H9 (cell line): ENCODE measurements around the gene DMRTB1. TPM values are rescaled to one million over a fixed set of nuclear protein-coding genes. Genes with fewer than 3 reads are reported as not detected.

Source experiments
- DNase-seq: peaks from one replicate; pipeline ENCODE4 v3.0.0-alpha.2; 2017
- H2AFZ ChIP-seq: one replicate; pipeline ENCODE4 v1.6.1; 2013; ENCODE audit warnings: mild to moderate bottlenecking, low read length, control low read depth, moderate library complexity
- H2AK5ac ChIP-seq: 2 replicates; pipeline ENCODE4 v1.6.1; 2013; ENCODE audit warnings: low read length, control low read depth, mixed read lengths; ENCODE audit not compliant: insufficient read length
- H2BK120ac ChIP-seq: one replicate; pipeline ENCODE4 v1.6.1; 2013; ENCODE audit warnings: low read depth, mild to moderate bottlenecking, low read length, control low read depth, inconsistent platforms; ENCODE audit not compliant: poor library complexity, severe bottlenecking
- H2BK12ac ChIP-seq: 2 replicates; pipeline ENCODE4 v1.6.1; 2013; ENCODE audit warnings: low read length, control low read depth, mixed read lengths, low read depth; ENCODE audit not compliant: insufficient read length
- H2BK15ac ChIP-seq: 2 replicates; pipeline ENCODE4 v1.6.1; 2013; ENCODE audit warnings: low read depth, low read length, control low read depth
- H2BK20ac ChIP-seq: one replicate; pipeline ENCODE4 v1.6.1; 2013; ENCODE audit warnings: low read depth, mild to moderate bottlenecking, low read length, control low read depth, inconsistent platforms; ENCODE audit not compliant: poor library complexity, severe bottlenecking
- H2BK5ac ChIP-seq: 2 replicates; pipeline ENCODE4 v1.6.1; 2013; ENCODE audit warnings: low read length, control low read depth, mixed read lengths; ENCODE audit not compliant: insufficient read length
- H3K14ac ChIP-seq: 2 replicates; pipeline ENCODE4 v1.6.1; 2013; ENCODE audit warnings: low read length, control low read depth; ENCODE audit not compliant: insufficient read depth
- H3K18ac ChIP-seq: 2 replicates; pipeline ENCODE4 v1.6.1; 2013; ENCODE audit warnings: low read depth, mild to moderate bottlenecking, mixed read lengths, low read length, control low read depth; ENCODE audit not compliant: insufficient read length
- H3K23ac ChIP-seq: 2 replicates; pipeline ENCODE4 v1.6.1; 2013; ENCODE audit warnings: low read length, control low read depth, mixed read lengths, low read depth; ENCODE audit not compliant: insufficient read length
- H3K23me2 ChIP-seq: 2 replicates; pipeline ENCODE4 v1.6.1; 2013; ENCODE audit warnings: low read depth, mild to moderate bottlenecking, mixed read lengths, low read length, control low read depth; ENCODE audit not compliant: insufficient read length, poor library complexity, severe bottlenecking
- H3K27ac ChIP-seq: 2 replicates; pipeline ENCODE4 v1.5.1; 2013; ENCODE audit warnings: low read length, control low read depth, mixed read lengths, low read depth; ENCODE audit not compliant: insufficient read length
- H3K27me3 ChIP-seq: 2 replicates; pipeline ENCODE4 v1.6.1; 2013; ENCODE audit warnings: low read length, control low read depth, inconsistent platforms; ENCODE audit not compliant: insufficient read depth
- H3K4ac ChIP-seq: 2 replicates; pipeline ENCODE4 v1.6.1; 2013; ENCODE audit warnings: low read depth, mild to moderate bottlenecking, control low read depth, inconsistent platforms, low read length, moderate library complexity
- H3K4me1 ChIP-seq: 2 replicates; pipeline ENCODE4 v1.6.1; 2013; ENCODE audit warnings: low read length, control low read depth, inconsistent platforms; ENCODE audit not compliant: insufficient read depth
- H3K4me2 ChIP-seq: 2 replicates; pipeline ENCODE4 v1.6.1; 2013; ENCODE audit warnings: low read length, control low read depth, mixed read lengths; ENCODE audit not compliant: insufficient read length, insufficient read depth
- H3K56ac ChIP-seq: 2 replicates; pipeline ENCODE4 v1.6.1; 2013; ENCODE audit warnings: low read depth, mild to moderate bottlenecking, mixed read lengths, low read length, control low read depth; ENCODE audit not compliant: insufficient read length
- H3K79me1 ChIP-seq: 2 replicates; pipeline ENCODE4 v1.6.1; 2013; ENCODE audit warnings: low read depth, mild to moderate bottlenecking, moderate library complexity, low read length, control low read depth, inconsistent platforms; ENCODE audit not compliant: insufficient read depth, poor library complexity, severe bottlenecking
- H3K79me2 ChIP-seq: 2 replicates; pipeline ENCODE4 v1.6.1; 2013; ENCODE audit warnings: low read length, control low read depth, inconsistent platforms; ENCODE audit not compliant: insufficient read depth
- H3K9ac ChIP-seq: 2 replicates; pipeline ENCODE4 v1.6.1; 2013; ENCODE audit warnings: low read length, control low read depth, mixed read lengths; ENCODE audit not compliant: insufficient read length; ENCODE audit errors: extremely low read depth
- H3K9me3 ChIP-seq: one replicate; pipeline ENCODE4 v1.6.1; 2013; ENCODE audit warnings: low read depth, low read length, inconsistent platforms; ENCODE audit not compliant: control insufficient read depth
- H3T11ph ChIP-seq: one replicate; pipeline ENCODE4 v1.6.1; 2013; ENCODE audit warnings: mild to moderate bottlenecking, low read length, control low read depth, inconsistent platforms
- H4K20me1 ChIP-seq: one replicate; pipeline ENCODE4 v1.6.1; 2013; ENCODE audit not compliant: control insufficient read depth, insufficient read length, insufficient read depth
- H4K5ac ChIP-seq: 2 replicates; pipeline ENCODE4 v1.6.1; 2013; ENCODE audit warnings: low read depth, mild to moderate bottlenecking, mixed read lengths, low read length, control low read depth; ENCODE audit not compliant: insufficient read length
- H4K8ac ChIP-seq: replicated peaks from 2 replicates; pipeline ENCODE4 v1.6.1; 2013; ENCODE audit warnings: low read length, control low read depth, mixed read lengths, low read depth; ENCODE audit not compliant: insufficient read length
- H4K91ac ChIP-seq: 2 replicates; pipeline ENCODE4 v1.6.1; 2013; ENCODE audit warnings: low read depth, mild to moderate bottlenecking, moderate library complexity, mixed read lengths, low read length, control low read depth; ENCODE audit not compliant: insufficient read length
- H3K27ac Mint-ChIP-seq, 3 experiments: 2 replicates in 2 of 3; 3 replicates in 1 of 3; pipeline ENCODE4 v1.8.0; 2020 to 2021; ENCODE audit warnings: mixed read lengths in 3 of 3, mild to moderate bottlenecking in 1 of 3, moderate library complexity in 1 of 3
- H3K27me3 Mint-ChIP-seq: 2 replicates; pipeline ENCODE4 v1.8.0; 2021; ENCODE audit warnings: low read depth, mild to moderate bottlenecking, moderate library complexity, mixed read lengths
- H3K36me3 Mint-ChIP-seq, 3 experiments: 2 replicates in 2 of 3; 3 replicates in 1 of 3; pipeline ENCODE4 v1.8.0; 2020 to 2021; ENCODE audit warnings: low read depth in 3 of 3, mixed read lengths in 3 of 3; ENCODE audit not compliant: insufficient read depth in 1 of 3
- H3K4me1 Mint-ChIP-seq, 2 experiments: 2 replicates each; pipeline ENCODE4 v1.8.0; 2020; ENCODE audit warnings: mixed read lengths in 2 of 2
- H3K4me3 Mint-ChIP-seq, 2 experiments: 2 replicates in 1 of 2; 3 replicates in 1 of 2; pipeline ENCODE4 v1.8.0; 2020 to 2021; ENCODE audit warnings: mild to moderate bottlenecking in 2 of 2, mixed read lengths in 2 of 2, moderate library complexity in 1 of 2
- H3K9me3 Mint-ChIP-seq, 2 experiments: 2 replicates in 1 of 2; 3 replicates in 1 of 2; pipeline ENCODE4 v1.8.0; 2020; ENCODE audit warnings: mild to moderate bottlenecking in 2 of 2, mixed read lengths in 2 of 2, moderate library complexity in 1 of 2
- WGBS: extraction: QIAGEN DNeasy Blood & Tissue Kit; methylation state at CpG from one replicate; pipeline ENCODE4 v1.1.7; 2013; ENCODE audit warnings: missing lambda C conversion rate, low lambda C conversion rate, mixed read lengths; ENCODE audit not compliant: insufficient read length; ENCODE audit errors: extremely low coverage; 5-methylcytosine and 5-hydroxymethylcytosine counted together
- total RNA-seq: library from RNA; stranded (reverse); gene quantifications from 2 replicates; pipeline ENCODE4 v1.2.1, GENCODE V29; 2021
- TF ChIP-seq, protein P1 (sequence below): fragments of 200-600 bp; sonication (generic); conservative IDR thresholded peaks from 3 replicates; pipeline ENCODE4 v1.8.0; 2021; ENCODE audit warnings: antibody characterized with exemption, mild to moderate bottlenecking

DMRTB1 gene
- total RNA-seq, 1 experiment from 2014 or later: not detected

- no peaks in the 10 kb centered on the region for H3K79me1 ChIP-seq
Observed at GRCh38 chr1:53486395-53487026, 27.3 kb downstream of the DMRTB1 start.

More at GRCh38 chr1:53486395-53487026, 27.3 kb downstream of the DMRTB1 start:
- Histone ChIP-seq H4K91ac (no peak overlapping the region), H2AK5ac (no peak overlapping the region), H3K14ac (no peak overlapping the region), H2BK12ac (no peak overlapping the region), H4K8ac (no peak overlapping the region), H2BK15ac (no peak overlapping the region), H3K56ac (no peak overlapping the region), H3K4me2 (no peak overlapping the region), H2BK20ac (no peak overlapping the region), H3K4ac (no peak overlapping the region), H3K23me2 (no peaks in the 10 kb centered on the region), H2AFZ (no peak overlapping the region), H3K18ac (no peak overlapping the region), H3K9me3 (no peaks in the 10 kb centered on the region), H3T11ph (no peak overlapping the region), H4K20me1 (no peaks in the 10 kb centered on the region), H3K79me2 (no peaks in the 10 kb centered on the region), H3K23ac (no peak overlapping the region), H3K4me1 (no peaks in the 10 kb centered on the region), H4K5ac (no peak overlapping the region), H3K9ac (no peak overlapping the region), H2BK120ac (no peak overlapping the region), H3K27me3 (no peaks in the 10 kb centered on the region), H2BK5ac (no peak overlapping the region), H3K27ac (no peak overlapping the region)
- peaks cover 9 to 15% of the 10 kb centered on the region in 2 experiments for H3K4me1 Mint-ChIP-seq
- H3K9me3 Mint-ChIP-seq: peaks cover 2 to 4% of the 10 kb centered on the region in 2 experiments; a peak in 3 of 5 replicates
- TF ChIP-seq, protein P1, sequence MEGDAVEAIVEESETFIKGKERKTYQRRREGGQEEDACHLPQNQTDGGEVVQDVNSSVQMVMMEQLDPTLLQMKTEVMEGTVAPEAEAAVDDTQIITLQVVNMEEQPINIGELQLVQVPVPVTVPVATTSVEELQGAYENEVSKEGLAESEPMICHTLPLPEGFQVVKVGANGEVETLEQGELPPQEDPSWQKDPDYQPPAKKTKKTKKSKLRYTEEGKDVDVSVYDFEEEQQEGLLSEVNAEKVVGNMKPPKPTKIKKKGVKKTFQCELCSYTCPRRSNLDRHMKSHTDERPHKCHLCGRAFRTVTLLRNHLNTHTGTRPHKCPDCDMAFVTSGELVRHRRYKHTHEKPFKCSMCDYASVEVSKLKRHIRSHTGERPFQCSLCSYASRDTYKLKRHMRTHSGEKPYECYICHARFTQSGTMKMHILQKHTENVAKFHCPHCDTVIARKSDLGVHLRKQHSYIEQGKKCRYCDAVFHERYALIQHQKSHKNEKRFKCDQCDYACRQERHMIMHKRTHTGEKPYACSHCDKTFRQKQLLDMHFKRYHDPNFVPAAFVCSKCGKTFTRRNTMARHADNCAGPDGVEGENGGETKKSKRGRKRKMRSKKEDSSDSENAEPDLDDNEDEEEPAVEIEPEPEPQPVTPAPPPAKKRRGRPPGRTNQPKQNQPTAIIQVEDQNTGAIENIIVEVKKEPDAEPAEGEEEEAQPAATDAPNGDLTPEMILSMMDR: no peak
- no peak overlapping the region for H3K4me3 Mint-ChIP-seq
- H3K27ac Mint-ChIP-seq: no peak overlapping the region; a peak in 1 of 7 replicates
- no CpG with 5 or more reads among the region's 9 CpGs for WGBS
- peaks cover 0 to 3% (median 3%) of the 10 kb centered on the region in 3 experiments; a peak in 1 of 7 replicates for H3K36me3 Mint-ChIP-seq
- peaks cover 29% of the 10 kb centered on the region for H3K27me3 Mint-ChIP-seq
- no peak for DNase-seq
